ENCODE results near the gene RNF5.
"Not testable (repeated sequence)": the region's sequence is repeated elsewhere in the genome, so short reads cannot be mapped to it uniquely, and the experiment has no call there.

RNF5 gene

GRCh38 chr6:32189742-32190053 is 11.5 kb downstream of the RNF5 start:
- no peak for DNase-seq (ENCODE audit: low spot score)

GRCh38 chr6:32190054-32190851 is 12.0 kb downstream of the RNF5 start, which contains the start of gene PBX2:
Gene PBX2 (minus strand): TSS chr6:32190202. CDS start chr6:32189915, 287 bp downstream.
- peak; percentile 95 for DNase-seq (ENCODE audit: low spot score)

- DNase-seq (ENCODE audit: low spot score), result no peak
These were observed 12.9 kb downstream of the RNF5 start for GRCh38 chr6:32190911-32191677.

GRCh38 chr6:32191696-32192607 is 13.7 kb downstream of the RNF5 start:
- no peak for DNase-seq (ENCODE audit: low spot score)

- DNase-seq (ENCODE audit: low spot score), result no peak
These were observed 14.4 kb downstream of the RNF5 start, which contains the start of gene GPSM3 for GRCh38 chr6:32192608-32193039. Gene GPSM3 (minus strand): TSS chr6:32192643. CDS start chr6:32192513, 130 bp downstream.

- not testable (repeated sequence) for DNase-seq (ENCODE audit: low spot score)
These were observed 14.9 kb downstream of the RNF5 start for GRCh38 chr6:32193096-32193495.

- no peak for DNase-seq (ENCODE audit: low spot score)
These were observed 16.2 kb downstream of the RNF5 start for GRCh38 chr6:32194388-32194787.

- DNase-seq (ENCODE audit: low spot score), result peak; percentile 76
These were observed 16.8 kb downstream of the RNF5 start for GRCh38 chr6:32194825-32195651.

GRCh38 chr6:32195652-32195901 is 17.4 kb downstream of the RNF5 start:
- DNase-seq (ENCODE audit: low spot score), result peak; percentile 100

- peak; percentile 97 for DNase-seq (ENCODE audit: low spot score)
These were observed 17.9 kb downstream of the RNF5 start for GRCh38 chr6:32195902-32196681.

- DNase-seq (ENCODE audit: low spot score), result peak; percentile 51
These were observed 18.7 kb downstream of the RNF5 start for GRCh38 chr6:32196682-32197616.

GRCh38 chr6:32198345-32198696 is 20.1 kb downstream of the RNF5 start:
- no peak for DNase-seq (ENCODE audit: low spot score)

- no peak for DNase-seq (ENCODE audit: low spot score)
These were observed 20.7 kb downstream of the RNF5 start for GRCh38 chr6:32198866-32199265.

GRCh38 chr6:32200711-32201475 is 22.7 kb downstream of the RNF5 start:
- DNase-seq (ENCODE audit: low spot score), result no peak

- DNase-seq (ENCODE audit: low spot score), result no peak
These were observed 24.0 kb downstream of the RNF5 start for GRCh38 chr6:32202186-32202585.

GRCh38 chr6:32203426-32204267 is 25.4 kb downstream of the RNF5 start:
- no peak for DNase-seq (ENCODE audit: low spot score)

- no peak for DNase-seq (ENCODE audit: low spot score)
These were observed 26.1 kb downstream of the RNF5 start for GRCh38 chr6:32204268-32204715.

- no peak for DNase-seq (ENCODE audit: low spot score)
These were observed 30.8 kb downstream of the RNF5 start for GRCh38 chr6:32208996-32209395.
